ENCODE data around the gene CYTH4. TPM values are rescaled to one million over a fixed set of nuclear protein-coding genes. Genes with fewer than 3 reads are reported as not detected.

CYTH4 gene
- total RNA-seq, 1 experiment from 2014 or later = 0.15 TPM

DNA sequence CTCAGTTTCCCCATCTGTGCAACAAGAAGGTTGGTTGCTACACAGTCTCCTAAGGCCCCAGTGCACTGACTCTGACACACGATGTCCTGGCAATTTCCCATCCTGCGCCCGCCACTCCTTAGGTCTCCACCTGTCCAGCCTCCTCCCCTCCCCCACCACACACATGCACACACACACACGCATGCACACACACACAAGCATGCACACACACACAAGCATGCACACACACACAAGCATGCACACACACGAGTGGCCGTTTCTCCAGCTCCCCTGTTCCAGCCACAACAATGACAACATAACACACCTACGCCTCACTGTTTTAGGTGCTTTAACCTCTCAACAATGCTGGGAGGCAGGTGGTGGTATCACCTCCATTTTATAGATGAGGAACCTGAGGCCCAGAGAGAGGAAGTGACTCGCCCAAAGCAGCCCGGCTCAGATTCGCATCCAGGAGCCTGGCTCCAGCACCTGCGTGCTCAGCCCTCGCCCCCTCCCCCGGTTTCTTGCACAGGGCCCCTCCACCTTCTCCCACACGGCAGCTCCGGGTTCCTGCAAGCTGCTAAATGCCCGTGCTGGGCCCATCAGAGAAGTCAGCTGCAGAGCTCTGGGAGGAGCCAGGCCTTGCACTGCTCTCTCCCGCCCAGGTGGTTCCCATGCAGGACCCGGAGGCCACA, 13.0 kb downstream of the CYTH4 start:
- Mint-ChIP-seq H3K27me3 (ENCODE audit: low read depth) (no peaks in the 10 kb centered on the region), H3K27ac (no peak overlapping the region), H3K9me3 (peaks cover 13% of the 10 kb centered on the region), H3K36me3 (no peaks in the 10 kb centered on the region), H3K4me1 (peaks cover 5% of the 10 kb centered on the region), H3K4me3 (no peak overlapping the region)
- DNase-seq (ENCODE audit: low spot score) (no peak), ATAC-seq (peak; percentile 38; the same call in 1 of the 2 replicates)
- CTCF ChIA-PET = interaction anchor here (0.6 to 3.2 kb wide), 5 partner anchors 21 to 271 kb away, joined by 4 to 12 read pairs (median 5); no protein-coding TSS in a partner anchor
- POLR2A ChIA-PET = no interaction called here
- TF ChIP-seq EMX1 (CRISPR knock-in tag; IDR thresholded peaks at IDR 0.05) = no peak
- TF ChIP-seq, protein P1, sequence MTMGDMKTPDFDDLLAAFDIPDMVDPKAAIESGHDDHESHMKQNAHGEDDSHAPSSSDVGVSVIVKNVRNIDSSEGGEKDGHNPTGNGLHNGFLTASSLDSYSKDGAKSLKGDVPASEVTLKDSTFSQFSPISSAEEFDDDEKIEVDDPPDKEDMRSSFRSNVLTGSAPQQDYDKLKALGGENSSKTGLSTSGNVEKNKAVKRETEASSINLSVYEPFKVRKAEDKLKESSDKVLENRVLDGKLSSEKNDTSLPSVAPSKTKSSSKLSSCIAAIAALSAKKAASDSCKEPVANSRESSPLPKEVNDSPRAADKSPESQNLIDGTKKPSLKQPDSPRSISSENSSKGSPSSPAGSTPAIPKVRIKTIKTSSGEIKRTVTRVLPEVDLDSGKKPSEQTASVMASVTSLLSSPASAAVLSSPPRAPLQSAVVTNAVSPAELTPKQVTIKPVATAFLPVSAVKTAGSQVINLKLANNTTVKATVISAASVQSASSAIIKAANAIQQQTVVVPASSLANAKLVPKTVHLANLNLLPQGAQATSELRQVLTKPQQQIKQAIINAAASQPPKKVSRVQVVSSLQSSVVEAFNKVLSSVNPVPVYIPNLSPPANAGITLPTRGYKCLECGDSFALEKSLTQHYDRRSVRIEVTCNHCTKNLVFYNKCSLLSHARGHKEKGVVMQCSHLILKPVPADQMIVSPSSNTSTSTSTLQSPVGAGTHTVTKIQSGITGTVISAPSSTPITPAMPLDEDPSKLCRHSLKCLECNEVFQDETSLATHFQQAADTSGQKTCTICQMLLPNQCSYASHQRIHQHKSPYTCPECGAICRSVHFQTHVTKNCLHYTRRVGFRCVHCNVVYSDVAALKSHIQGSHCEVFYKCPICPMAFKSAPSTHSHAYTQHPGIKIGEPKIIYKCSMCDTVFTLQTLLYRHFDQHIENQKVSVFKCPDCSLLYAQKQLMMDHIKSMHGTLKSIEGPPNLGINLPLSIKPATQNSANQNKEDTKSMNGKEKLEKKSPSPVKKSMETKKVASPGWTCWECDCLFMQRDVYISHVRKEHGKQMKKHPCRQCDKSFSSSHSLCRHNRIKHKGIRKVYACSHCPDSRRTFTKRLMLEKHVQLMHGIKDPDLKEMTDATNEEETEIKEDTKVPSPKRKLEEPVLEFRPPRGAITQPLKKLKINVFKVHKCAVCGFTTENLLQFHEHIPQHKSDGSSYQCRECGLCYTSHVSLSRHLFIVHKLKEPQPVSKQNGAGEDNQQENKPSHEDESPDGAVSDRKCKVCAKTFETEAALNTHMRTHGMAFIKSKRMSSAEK (CRISPR knock-in tag; IDR thresholded peaks at IDR 0.05; ENCODE audit: borderline replicate concordance) = no peak

DNA sequence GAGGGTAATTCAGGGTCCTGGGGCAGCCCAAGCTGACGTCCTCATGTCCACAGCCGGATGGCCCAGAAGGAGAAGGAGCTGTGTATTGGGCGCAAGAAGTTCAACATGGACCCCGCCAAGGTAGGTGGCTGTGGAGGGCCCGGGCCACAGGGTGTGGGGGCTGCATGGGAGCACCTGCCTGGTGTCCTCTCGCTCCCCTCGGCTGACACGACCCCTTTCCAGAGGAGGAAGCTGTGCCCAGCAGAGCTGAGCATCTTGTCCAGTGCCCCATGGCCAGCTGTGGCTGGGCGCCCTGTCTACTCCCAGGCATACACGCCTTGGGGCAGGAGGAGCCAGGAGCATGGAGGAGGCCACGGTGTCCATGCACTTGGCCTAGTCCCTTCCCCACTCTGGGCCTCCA, 13.6 kb downstream of the CYTH4 start:
- no peak for ATAC-seq
- TF ChIP-seq, protein P1 (CRISPR knock-in tag; IDR thresholded peaks at IDR 0.05; ENCODE audit: borderline replicate concordance) = no peak
- TF ChIP-seq MYBL2 (CRISPR knock-in tag; IDR thresholded peaks at IDR 0.05) = no peak
- TF ChIP-seq, protein P2, sequence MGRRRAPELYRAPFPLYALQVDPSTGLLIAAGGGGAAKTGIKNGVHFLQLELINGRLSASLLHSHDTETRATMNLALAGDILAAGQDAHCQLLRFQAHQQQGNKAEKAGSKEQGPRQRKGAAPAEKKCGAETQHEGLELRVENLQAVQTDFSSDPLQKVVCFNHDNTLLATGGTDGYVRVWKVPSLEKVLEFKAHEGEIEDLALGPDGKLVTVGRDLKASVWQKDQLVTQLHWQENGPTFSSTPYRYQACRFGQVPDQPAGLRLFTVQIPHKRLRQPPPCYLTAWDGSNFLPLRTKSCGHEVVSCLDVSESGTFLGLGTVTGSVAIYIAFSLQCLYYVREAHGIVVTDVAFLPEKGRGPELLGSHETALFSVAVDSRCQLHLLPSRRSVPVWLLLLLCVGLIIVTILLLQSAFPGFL (CRISPR knock-in tag; IDR thresholded peaks at IDR 0.05; ENCODE audit: borderline replicate concordance) = no peak
- no peak for TF ChIP-seq TEAD4 (CRISPR knock-in tag; IDR thresholded peaks at IDR 0.05)
- TF ChIP-seq ZNF121 (CRISPR knock-in tag; IDR thresholded peaks at IDR 0.05) = no peak
- TF ChIP-seq ZNF396 (CRISPR knock-in tag; IDR thresholded peaks at IDR 0.05; ENCODE audit: borderline replicate concordance) = no peak
- no peak for TF ChIP-seq RELA (CRISPR knock-in tag; IDR thresholded peaks at IDR 0.05; ENCODE audit: borderline replicate concordance)
- TF ChIP-seq ELF4 (CRISPR knock-in tag; IDR thresholded peaks at IDR 0.05; ENCODE audit: low read depth) = no peak
- TF ChIP-seq JUN (CRISPR knock-in tag; IDR thresholded peaks at IDR 0.05) = no peak
- no peak for TF ChIP-seq OVOL2 (CRISPR knock-in tag; IDR thresholded peaks at IDR 0.05; ENCODE audit: borderline replicate concordance)
- TF ChIP-seq, protein P3, sequence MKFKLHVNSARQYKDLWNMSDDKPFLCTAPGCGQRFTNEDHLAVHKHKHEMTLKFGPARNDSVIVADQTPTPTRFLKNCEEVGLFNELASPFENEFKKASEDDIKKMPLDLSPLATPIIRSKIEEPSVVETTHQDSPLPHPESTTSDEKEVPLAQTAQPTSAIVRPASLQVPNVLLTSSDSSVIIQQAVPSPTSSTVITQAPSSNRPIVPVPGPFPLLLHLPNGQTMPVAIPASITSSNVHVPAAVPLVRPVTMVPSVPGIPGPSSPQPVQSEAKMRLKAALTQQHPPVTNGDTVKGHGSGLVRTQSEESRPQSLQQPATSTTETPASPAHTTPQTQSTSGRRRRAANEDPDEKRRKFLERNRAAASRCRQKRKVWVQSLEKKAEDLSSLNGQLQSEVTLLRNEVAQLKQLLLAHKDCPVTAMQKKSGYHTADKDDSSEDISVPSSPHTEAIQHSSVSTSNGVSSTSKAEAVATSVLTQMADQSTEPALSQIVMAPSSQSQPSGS (CRISPR knock-in tag; IDR thresholded peaks at IDR 0.05; ENCODE audit: borderline replicate concordance, low read depth) = no peak
- TF ChIP-seq SOX15 (CRISPR knock-in tag; IDR thresholded peaks at IDR 0.05) = no peak
- TF ChIP-seq HMGA2 (CRISPR knock-in tag; IDR thresholded peaks at IDR 0.05) = no peak
- no peak for TF ChIP-seq ESRRA (CRISPR knock-in tag; IDR thresholded peaks at IDR 0.05; ENCODE audit: borderline replicate concordance)
- TF ChIP-seq JAZF1 (CRISPR knock-in tag; IDR thresholded peaks at IDR 0.05) = no peak
- TF ChIP-seq ZBTB21 (CRISPR knock-in tag; IDR thresholded peaks at IDR 0.05; ENCODE audit: borderline replicate concordance) = no peak
- Mint-ChIP-seq H3K9me3 (peaks cover 13% of the 10 kb centered on the region), H3K27ac (no peak overlapping the region), H3K4me3 (no peak overlapping the region), H3K4me1 (peaks cover 5% of the 10 kb centered on the region), H3K27me3 (ENCODE audit: low read depth) (no peaks in the 10 kb centered on the region), H3K36me3 (no peaks in the 10 kb centered on the region)
- POLR2A ChIA-PET = no interaction called here
- CTCF ChIA-PET = interaction anchor here (1.3 to 3.2 kb wide), 4 partner anchors 20 to 177 kb away, joined by 4 to 12 read pairs (median 4); no protein-coding TSS in a partner anchor
- DNase-seq (ENCODE audit: low spot score) = no peak
